GM21737 (cell line): Measurements from ENCODE around the gene FUBP3.

Experiments
- ATAC-seq: cut with Tn5 transposase; IDR thresholded peaks from one replicate; pipeline ENCODE4 v1.9.1; 2021; ENCODE audit warnings: mild to moderate bottlenecking, moderate library complexity; ENCODE audit not compliant: unreplicated experiment

FUBP3 gene

GRCh38 chr9:130606887-130607600, 27.7 kb downstream of the FUBP3 start:
- no peak for ATAC-seq

- no peak for ATAC-seq
These were observed 28.5 kb downstream of the FUBP3 start for GRCh38 chr9:130607640-130608420.

GRCh38 chr9:130608554-130609134, 29.3 kb downstream of the FUBP3 start:
- no peak for ATAC-seq

GRCh38 chr9:130609163-130609562, 29.8 kb downstream of the FUBP3 start:
- no peak for ATAC-seq

GRCh38 chr9:130610862-130611707, 31.7 kb downstream of the FUBP3 start:
- ATAC-seq: no peak

GRCh38 chr9:130616451-130616850, 37.1 kb downstream of the FUBP3 start:
- ATAC-seq: no peak

- no peak for ATAC-seq
These were observed 44.1 kb downstream of the FUBP3 start for GRCh38 chr9:130623466-130623865.

- ATAC-seq: no peak
These were observed 44.8 kb downstream of the FUBP3 start for GRCh38 chr9:130624154-130624553.

GRCh38 chr9:130626249-130626996, 47.0 kb downstream of the FUBP3 start:
- ATAC-seq: no peak

GRCh38 chr9:130627051-130627450, 47.7 kb downstream of the FUBP3 start:
- no peak for ATAC-seq

GRCh38 chr9:130627896-130628792, 48.8 kb downstream of the FUBP3 start:
- no peak for ATAC-seq

- ATAC-seq: no peak
These were observed 50.2 kb downstream of the FUBP3 start for GRCh38 chr9:130629443-130630070.

- no peak for ATAC-seq
These were observed 50.7 kb downstream of the FUBP3 start for GRCh38 chr9:130630071-130630450.

GRCh38 chr9:130630506-130631330, 51.3 kb downstream of the FUBP3 start:
- ATAC-seq: no peak

GRCh38 chr9:130631331-130632080, 52.1 kb downstream of the FUBP3 start:
- ATAC-seq: no peak

GRCh38 chr9:130632081-130632710, 52.8 kb downstream of the FUBP3 start:
- ATAC-seq: no peak

- no peak for ATAC-seq
These were observed 53.5 kb downstream of the FUBP3 start for GRCh38 chr9:130632841-130633240.
